HEK293T (cell line): Measurements from ENCODE around the gene TRPM3.

ENCODE experiments used
- CTCF ChIA-PET: fragments of 350-600 bp; formaldehyde crosslinking; extraction: SDS; loops from one replicate; lab custom pipeline; 2021; ENCODE audit warnings: antibody characterized with exemption, inconsistent platforms; lab: Yijun Ruan, JAX
- POLR2A ChIA-PET: fragments of 350-600 bp; formaldehyde crosslinking; extraction: SDS; loops from one replicate; lab custom pipeline; 2020; ENCODE audit warnings: antibody characterized with exemption, inconsistent platforms; lab: Yijun Ruan, JAX
- DNase-seq: peaks from one replicate; pipeline ENCODE4 v3.0.0; 2012; ENCODE audit warnings: mixed read lengths; ENCODE audit errors: extremely low spot score
- ARNT ChIP-seq: fragments of 450-650 bp; IDR thresholded peaks from 2 replicates; pipeline ENCODE4 v1.6.1; 2017; ENCODE audit warnings: mild to moderate bottlenecking
- BHLHE40 ChIP-seq: fragments of 450-650 bp; IDR thresholded peaks from 2 replicates; pipeline ENCODE4 v1.6.1; 2016; ENCODE audit warnings: mild to moderate bottlenecking, moderate library complexity, borderline replicate concordance
- CTBP1 ChIP-seq: fragments of 450-650 bp; IDR thresholded peaks from 2 replicates; pipeline ENCODE4 v1.6.1; 2016; ENCODE audit warnings: borderline replicate concordance
- ELF4 ChIP-seq: fragments of 450-650 bp; IDR thresholded peaks from 2 replicates; pipeline ENCODE4 v1.6.1; 2017; ENCODE audit warnings: antibody characterized with exemption
- FOXA1 ChIP-seq: fragments of 450-650 bp; IDR thresholded peaks from 2 replicates; pipeline ENCODE4 v1.6.1; 2016; ENCODE audit warnings: mild to moderate bottlenecking
- FOXK2 ChIP-seq: fragments of 450-650 bp; IDR thresholded peaks from 2 replicates; pipeline ENCODE4 v1.6.1; 2016; ENCODE audit warnings: mild to moderate bottlenecking
- FOXM1 ChIP-seq: fragments of 450-650 bp; IDR thresholded peaks from 2 replicates; pipeline ENCODE4 v1.6.1; 2017; ENCODE audit warnings: mild to moderate bottlenecking, borderline replicate concordance
- HDGF ChIP-seq: fragments of 450-650 bp; IDR thresholded peaks from 2 replicates; pipeline ENCODE4 v1.6.1; 2017; ENCODE audit warnings: antibody characterized with exemption, borderline replicate concordance
- L3MBTL2 ChIP-seq: fragments of 450-650 bp; conservative IDR thresholded peaks from 2 replicates; pipeline ENCODE4 v1.6.1; 2016; ENCODE audit warnings: mild to moderate bottlenecking
- LEF1 ChIP-seq: fragments of 450-650 bp; IDR thresholded peaks from 2 replicates; pipeline ENCODE4 v1.6.1; 2017; ENCODE audit warnings: mild to moderate bottlenecking, borderline replicate concordance
- NFRKB ChIP-seq: fragments of 450-650 bp; IDR thresholded peaks from 2 replicates; pipeline ENCODE4 v1.6.1; 2016; ENCODE audit warnings: mild to moderate bottlenecking, moderate library complexity
- SP1 ChIP-seq: fragments of 450-650 bp; IDR thresholded peaks from 2 replicates; pipeline ENCODE4 v1.6.1; 2017
- SUZ12 ChIP-seq: fragments of 450-650 bp; IDR thresholded peaks from 2 replicates; pipeline ENCODE4 v1.6.1; 2016; ENCODE audit warnings: mild to moderate bottlenecking
- TARDBP ChIP-seq: fragments of 450-650 bp; IDR thresholded peaks from 2 replicates; pipeline ENCODE4 v1.6.1; 2016
- ZNF384 ChIP-seq: fragments of 450-650 bp; IDR thresholded peaks from 2 replicates; pipeline ENCODE4 v1.6.1; 2016
- TF ChIP-seq, protein P1 (sequence below): fragments of 450-650 bp; IDR thresholded peaks from 2 replicates; pipeline ENCODE4 v1.6.1; 2016

Gene TRPM3

DNA sequence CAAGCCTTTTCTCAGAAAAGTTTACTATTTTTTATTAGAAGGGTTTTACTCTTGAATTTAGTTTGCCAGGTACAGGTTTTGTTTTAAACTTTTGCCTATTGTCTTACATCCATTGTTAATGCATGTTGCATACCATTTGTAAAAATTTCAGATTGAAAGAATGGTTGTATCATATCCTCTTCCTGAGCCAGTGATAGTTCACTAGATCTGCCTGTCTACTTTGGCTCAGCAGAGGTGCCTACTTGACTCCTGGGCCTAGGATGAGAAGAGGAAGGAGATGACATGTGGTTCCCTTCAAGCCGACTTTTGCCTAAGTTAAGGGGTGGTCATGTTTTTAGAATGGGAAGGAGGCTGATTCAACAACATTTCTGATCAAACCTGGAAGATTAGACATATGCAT lies 232.9 kb downstream of the TRPM3 start:
- CTCF ChIA-PET, result no interaction called here
- TF ChIP-seq ELF4 (no peak), NFRKB (no peak), LEF1 (no peak), FOXK2 (no peak), ZNF384 (no peak), BHLHE40 (no peak), L3MBTL2 (no peak), CTBP1 (no peak), TARDBP (no peak), SP1 (no peak), SUZ12 (no peak), HDGF (no peak), FOXA1 (no peak), ARNT (no peak), FOXM1 (no peak)
- TF ChIP-seq, protein P1, sequence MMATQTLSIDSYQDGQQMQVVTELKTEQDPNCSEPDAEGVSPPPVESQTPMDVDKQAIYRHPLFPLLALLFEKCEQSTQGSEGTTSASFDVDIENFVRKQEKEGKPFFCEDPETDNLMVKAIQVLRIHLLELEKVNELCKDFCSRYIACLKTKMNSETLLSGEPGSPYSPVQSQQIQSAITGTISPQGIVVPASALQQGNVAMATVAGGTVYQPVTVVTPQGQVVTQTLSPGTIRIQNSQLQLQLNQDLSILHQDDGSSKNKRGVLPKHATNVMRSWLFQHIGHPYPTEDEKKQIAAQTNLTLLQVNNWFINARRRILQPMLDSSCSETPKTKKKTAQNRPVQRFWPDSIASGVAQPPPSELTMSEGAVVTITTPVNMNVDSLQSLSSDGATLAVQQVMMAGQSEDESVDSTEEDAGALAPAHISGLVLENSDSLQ, result no peak
- POLR2A ChIA-PET, result no interaction called here
- DNase-seq, result no peak

DNA sequence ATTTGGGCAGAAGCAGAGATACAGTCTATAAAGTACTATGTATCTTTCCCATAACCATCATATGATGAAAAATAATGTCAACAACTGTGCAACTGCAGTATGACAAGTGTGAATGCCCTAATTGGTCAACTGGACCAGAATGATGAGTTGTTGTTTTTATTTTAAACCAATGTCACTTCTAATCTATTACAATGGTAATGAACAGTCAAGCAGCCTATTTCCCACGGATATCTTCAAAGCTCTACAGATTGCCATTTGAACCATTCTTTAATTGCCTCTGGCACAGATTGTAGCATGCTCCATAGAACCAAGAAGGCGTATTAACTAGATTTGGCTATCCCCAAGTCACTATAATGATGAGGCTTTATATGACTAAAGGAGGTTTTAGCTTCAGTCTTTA lies 233.6 kb downstream of the TRPM3 start:
- POLR2A ChIA-PET, result no interaction called here
- CTCF ChIA-PET, result no interaction called here
- DNase-seq, result no peak
- TF ChIP-seq SP1 (no peak), TARDBP (no peak), HDGF (no peak), FOXA1 (no peak), LEF1 (no peak), NFRKB (no peak), CTBP1 (no peak), FOXK2 (no peak), ARNT (no peak), BHLHE40 (no peak), FOXM1 (no peak), ELF4 (no peak), SUZ12 (no peak), ZNF384 (no peak), L3MBTL2 (no peak)
- TF ChIP-seq, protein P1, result no peak

DNA sequence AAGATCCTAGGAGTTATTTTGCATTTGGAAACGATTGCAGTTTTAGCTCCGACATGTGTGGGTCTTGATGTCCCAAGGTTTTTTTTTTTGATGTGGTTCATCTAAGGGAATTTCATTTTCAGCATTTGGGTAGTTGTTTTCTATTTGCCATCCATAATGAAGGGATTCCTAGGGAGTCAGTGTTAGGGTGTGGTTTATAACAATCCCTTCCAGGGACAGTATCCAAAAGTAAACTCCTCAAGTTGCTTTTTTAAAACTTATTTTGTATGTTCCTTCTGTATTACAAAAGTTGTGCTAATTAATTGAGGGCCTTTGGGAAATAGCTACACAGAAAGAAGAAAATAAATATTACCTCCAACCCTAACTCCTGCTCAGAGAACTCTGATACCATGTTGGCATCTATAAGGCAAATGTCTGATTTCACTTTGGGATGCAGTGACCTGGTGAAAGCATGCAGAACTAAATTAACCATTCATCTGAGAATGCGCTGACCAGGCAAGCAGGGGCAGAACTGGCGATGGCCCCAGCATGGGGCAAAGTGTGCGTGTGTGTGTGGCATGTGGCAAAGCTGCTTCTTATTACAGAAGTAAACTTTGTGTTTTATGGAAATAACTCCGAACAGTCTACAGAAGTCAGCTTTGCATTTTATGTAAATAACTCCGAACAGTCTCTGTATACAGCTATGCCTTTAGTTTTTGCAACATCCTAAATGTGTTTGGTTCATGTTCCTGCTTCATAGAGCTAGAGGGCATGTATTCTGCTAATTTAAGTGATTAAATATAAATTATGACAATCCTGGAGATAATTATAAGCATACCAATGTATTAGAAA lies 237.2 kb downstream of the TRPM3 start:
- CTCF ChIA-PET, result interaction anchor here (0.6 kb wide), 1 partner anchor 405 kb away, joined by 3 read pairs; no protein-coding TSS in a partner anchor

DNA sequence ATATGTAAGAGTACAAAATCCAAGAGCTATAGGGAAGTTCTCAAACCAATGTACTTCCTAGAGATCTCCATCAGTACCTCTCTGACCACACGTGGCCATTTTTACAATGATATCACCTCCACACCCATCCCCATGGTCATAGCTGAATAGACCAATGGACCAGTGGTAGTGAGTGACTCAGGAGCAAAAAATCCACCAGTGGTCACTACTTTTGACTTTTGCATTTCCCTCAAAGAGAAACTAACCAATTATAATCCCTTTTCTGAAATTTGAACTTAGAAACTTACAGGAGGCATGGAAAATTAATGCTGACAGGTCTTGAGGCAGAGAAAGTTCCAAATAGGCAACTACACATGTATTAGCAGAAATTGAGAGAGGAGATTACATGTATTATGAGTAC lies 238.4 kb downstream of the TRPM3 start:
- DNase-seq, result no peak
- TF ChIP-seq TARDBP (no peak), FOXM1 (no peak), FOXA1 (no peak), ELF4 (no peak), CTBP1 (no peak), SP1 (no peak), ARNT (no peak), BHLHE40 (no peak), FOXK2 (no peak), SUZ12 (no peak), HDGF (no peak), L3MBTL2 (no peak), ZNF384 (no peak), LEF1 (no peak)
- TF ChIP-seq, protein P1, result no peak
- CTCF ChIA-PET, result no interaction called here
- POLR2A ChIA-PET, result no interaction called here

More for the DNA sequence above, 237.2 kb downstream of the TRPM3 start:
- DNase-seq, result no peak
- no peak for TF ChIP-seq BHLHE40
- no peak for TF ChIP-seq SP1
- no peak for TF ChIP-seq TARDBP
- no peak for TF ChIP-seq LEF1
- TF ChIP-seq ELF4, result no peak
- no peak for TF ChIP-seq SUZ12
- POLR2A ChIA-PET, result no interaction called here

DNA sequence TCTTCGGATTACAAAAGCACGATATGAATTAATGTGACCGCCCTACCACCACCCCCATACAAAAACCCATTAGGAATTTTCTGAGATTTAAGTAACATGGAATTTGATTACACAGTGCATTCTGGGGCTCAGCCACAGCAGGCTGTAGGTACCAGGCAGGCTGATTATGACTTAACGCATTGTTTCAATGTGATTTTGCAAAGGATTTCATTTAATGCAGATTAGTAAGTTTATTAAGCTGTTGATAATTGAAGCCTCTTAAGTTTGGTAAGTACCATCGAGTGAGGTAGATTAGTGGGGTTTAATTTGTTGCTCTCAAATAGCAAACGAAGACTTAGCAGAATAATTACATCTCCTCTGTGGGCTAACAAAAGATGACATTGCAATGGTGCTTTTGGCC lies 240.1 kb downstream of the TRPM3 start:
- DNase-seq, result no peak
- TF ChIP-seq BHLHE40 (no peak), FOXK2 (no peak), LEF1 (no peak), FOXM1 (no peak), NFRKB (no peak), SUZ12 (no peak), SP1 (no peak), ELF4 (no peak), L3MBTL2 (no peak), ARNT (no peak), FOXA1 (no peak), ZNF384 (no peak), CTBP1 (no peak), HDGF (no peak), TARDBP (no peak)
- TF ChIP-seq, protein P1, result no peak
- ChIA-PET POLR2A (no interaction called here), CTCF (no interaction called here)
